Stimulated activated CD8-positive, alpha-beta memory T cell treated with anti-CD3 and anti-CD28 coated beads, Interleukin-2, amount 100 ng/mL, for 48 hours (primary cell): Measurements from ENCODE around the gene ELL.

Source experiments
- DNase-seq, 2 donors: peaks; one replicate each; pipeline ENCODE4 v3.0.0-alpha.2; 2020; ENCODE audit warnings: low read depth in 2 of 2

The ELL gene

GRCh38 chr19:18506101-18506930 lies 15.6 kb downstream of the ELL start:
- no peak for DNase-seq

GRCh38 chr19:18504886-18505610 lies 16.8 kb downstream of the ELL start:
- no peak for DNase-seq

GRCh38 chr19:18503971-18504885 lies 17.6 kb downstream of the ELL start:
- DNase-seq, result no peak

GRCh38 chr19:18503337-18503970 lies 18.4 kb downstream of the ELL start:
- DNase-seq, result no peak

GRCh38 chr19:18502638-18503294 lies 19.1 kb downstream of the ELL start:
- no peak for DNase-seq

GRCh38 chr19:18502246-18502637 lies 19.6 kb downstream of the ELL start:
- DNase-seq, result no peak

- DNase-seq, result no peak
Observed at GRCh38 chr19:18501832-18502231, 20.0 kb downstream of the ELL start.

- DNase-seq, result no peak
Observed at GRCh38 chr19:18501351-18501750, 20.5 kb downstream of the ELL start.

GRCh38 chr19:18500799-18501198 lies 21.1 kb downstream of the ELL start:
- no peak for DNase-seq

- DNase-seq, result no peak
Observed at GRCh38 chr19:18500376-18500775, 21.5 kb downstream of the ELL start.

GRCh38 chr19:18499055-18499775 lies 22.7 kb downstream of the ELL start:
- DNase-seq, result no peak

GRCh38 chr19:18496980-18497256 lies 25.0 kb downstream of the ELL start:
- no peak for DNase-seq

GRCh38 chr19:18496167-18496979 lies 25.5 kb downstream of the ELL start:
- peak; percentile 32 to 42 for DNase-seq

- DNase-seq, result no peak
Observed at GRCh38 chr19:18495204-18495911, 26.5 kb downstream of the ELL start.

- DNase-seq, result no peak
Observed at GRCh38 chr19:18494267-18494607, 27.6 kb downstream of the ELL start.

- DNase-seq, result no peak
Observed at GRCh38 chr19:18493440-18494266, 28.2 kb downstream of the ELL start.

GRCh38 chr19:18491995-18492953 lies 29.6 kb downstream of the ELL start:
- DNase-seq, result no peak
